HG02938 (cell line): ENCODE data around the gene JMJD4.

ENCODE experiments used
- ATAC-seq: cut with Tn5 transposase; IDR thresholded peaks from one replicate; pipeline ENCODE4 v1.9.1; 2021; ENCODE audit warnings: mild to moderate bottlenecking, moderate library complexity; ENCODE audit not compliant: unreplicated experiment

Gene JMJD4

GRCh38 chr1:227753999-227754711 lies 19.1 kb upstream of the JMJD4 start:
- no peak for ATAC-seq

GRCh38 chr1:227749916-227750710 lies 15.0 kb upstream of the JMJD4 start:
- ATAC-seq = no peak

- no peak for ATAC-seq
Measured at GRCh38 chr1:227749225-227749624, 14.1 kb upstream of the JMJD4 start.

- no peak for ATAC-seq
Measured at GRCh38 chr1:227748496-227749182, 13.5 kb upstream of the JMJD4 start.

- ATAC-seq = no peak
Measured at GRCh38 chr1:227747948-227748495, 12.9 kb upstream of the JMJD4 start.

- no peak for ATAC-seq
Measured at GRCh38 chr1:227747382-227747781, 12.3 kb upstream of the JMJD4 start.

GRCh38 chr1:227746676-227747075 lies 11.6 kb upstream of the JMJD4 start:
- no peak for ATAC-seq

GRCh38 chr1:227745568-227746265 lies 10.6 kb upstream of the JMJD4 start:
- no peak for ATAC-seq

GRCh38 chr1:227744668-227745067 lies 9.6 kb upstream of the JMJD4 start:
- ATAC-seq = no peak

GRCh38 chr1:227742738-227743715 lies 7.9 kb upstream of the JMJD4 start:
- ATAC-seq = no peak

- no peak for ATAC-seq
Measured at GRCh38 chr1:227741166-227741870, 6.2 kb upstream of the JMJD4 start.

- ATAC-seq = no peak
Measured at GRCh38 chr1:227740401-227740960, 5.4 kb upstream of the JMJD4 start.

GRCh38 chr1:227739636-227740035 lies 4.5 kb upstream of the JMJD4 start:
- ATAC-seq = no peak

GRCh38 chr1:227738820-227739219 lies 3.7 kb upstream of the JMJD4 start:
- ATAC-seq = no peak

GRCh38 chr1:227736814-227737432 lies 1.8 kb upstream of the JMJD4 start:
- ATAC-seq = no peak

- ATAC-seq = no peak
Measured at GRCh38 chr1:227735539-227736285, 610 bp upstream of the JMJD4 start.

- ATAC-seq = no peak
Measured at GRCh38 chr1:227734546-227734855, 601 bp downstream of the JMJD4 start.
